A549 (cell line): ENCODE data around the gene KRTAP1-5. TPM values are rescaled to one million over a fixed set of nuclear protein-coding genes. Genes with fewer than 3 reads are reported as not detected.

Source experiments
- ATAC-seq, 2 experiments: fragments of 200-7000 bp in 1 of 2; fragments of >200 bp in 1 of 2; cut with Nextera tagmentation in 1 of 2; cut with Tn5 transposase in 1 of 2; 3 replicates each; pipeline versions ENCODE4 v1.8.0 to v1.9.1; 2018 to 2020; ENCODE audit warnings: mild to moderate bottlenecking in 1 of 2, moderate library complexity in 1 of 2
- CTCF ChIA-PET: fragments of 300-600 bp; sonication (Branson Sonifier 250); formaldehyde crosslinking; extraction: SDS; loops from one replicate; lab custom pipeline; 2021; ENCODE audit warnings: antibody characterized with exemption, inconsistent platforms; lab: Yijun Ruan, JAX
- POLR2A ChIA-PET: fragments of 350-600 bp; formaldehyde crosslinking; extraction: SDS; loops from one replicate; lab custom pipeline; 2021; ENCODE audit warnings: antibody characterized with exemption, inconsistent platforms; lab: Yijun Ruan, JAX
- DNase-seq, 2 experiments: peaks; one replicate each; pipeline versions ENCODE4 v3.0.0 to v3.0.0-alpha.2; 2011 to 2016; ENCODE audit warnings: low read depth in 1 of 2, low spot score in 1 of 2
- FAIRE-seq: peaks from 2 replicates; lab custom pipeline; 2011; peaks lifted over from hg19 to GRCh38; lab: Jason Lieb, UNC
- H3K27ac ChIP-seq, 2 experiments: fragments of >200 bp; sonication (Bioruptor Twin); formaldehyde crosslinking; 3 replicates each; pipeline ENCODE4 v1.5.1; 2016 to 2017
- H3K4me1 ChIP-seq: fragments of >200 bp; sonication (Bioruptor Twin); formaldehyde crosslinking; 3 replicates; pipeline ENCODE4 v1.6.1; 2016
- H3K4me2 ChIP-seq: fragments of >200 bp; sonication (Bioruptor Twin); formaldehyde crosslinking; 3 replicates; pipeline ENCODE4 v1.6.1; 2016
- H3K4me3 ChIP-seq: fragments of >200 bp; sonication (Bioruptor Twin); formaldehyde crosslinking; 3 replicates; pipeline ENCODE4 v1.5.1; 2016
- H3K9me3 ChIP-seq: fragments of >200 bp; sonication (Bioruptor Twin); formaldehyde crosslinking; 3 replicates; pipeline ENCODE4 v1.6.1; 2016
- CBX8 ChIP-seq: fragments of 200-600 bp; sonication (generic); IDR thresholded peaks from 2 replicates; pipeline ENCODE4 v1.6.1; 2016
- E2F6 ChIP-seq: IDR thresholded peaks from 2 replicates; pipeline ENCODE4 v1.6.1; 2012; ENCODE audit warnings: low read depth, borderline replicate concordance
- EHF ChIP-seq: fragments of 250-450 bp; sonication (Bioruptor Pico); IDR thresholded peaks from 2 replicates; pipeline ENCODE4 v1.5.0; 2020; ENCODE audit warnings: mild to moderate bottlenecking
- EP300 ChIP-seq, 2 experiments: fragments of >200 bp; sonication (Bioruptor Twin); formaldehyde crosslinking; IDR thresholded peaks; 2 replicates in 1 of 2; 3 replicates in 1 of 2; pipeline ENCODE4 v1.6.1; 2016 to 2017
- FOSB ChIP-seq: fragments of 250-450 bp; sonication (Bioruptor Pico); IDR thresholded peaks from 2 replicates; pipeline ENCODE4 v1.5.0; 2020; ENCODE audit warnings: mild to moderate bottlenecking, moderate library complexity
- FOSL2 ChIP-seq, 2 experiments: fragments of 450-650 bp in 1 of 2; fragments of >200 bp in 1 of 2; sonication (Bioruptor Twin) in 1 of 2; formaldehyde crosslinking; IDR thresholded peaks; 2 replicates each; pipeline versions ENCODE4 v1.5.0 to v1.6.1; 2016 to 2020; ENCODE audit warnings: mild to moderate bottlenecking in 1 of 2, moderate library complexity in 1 of 2
- GATA3 ChIP-seq: IDR thresholded peaks from 2 replicates; pipeline ENCODE4 v1.6.1; 2012; ENCODE audit warnings: borderline replicate concordance
- HDAC2 ChIP-seq: fragments of 200-600 bp; sonication (generic); IDR thresholded peaks from 2 replicates; pipeline ENCODE4 v1.6.1; 2016
- HOXA7 ChIP-seq: fragments of 250-450 bp; sonication (Bioruptor Pico); IDR thresholded peaks from 2 replicates; pipeline ENCODE4 v1.5.0; 2020; ENCODE audit warnings: mild to moderate bottlenecking, moderate library complexity
- HOXB5 ChIP-seq: fragments of 250-450 bp; sonication (Bioruptor Pico); IDR thresholded peaks from 2 replicates; pipeline ENCODE4 v1.5.0; 2020; ENCODE audit warnings: mild to moderate bottlenecking, moderate library complexity
- JUN ChIP-seq, 2 experiments: fragments of >200 bp; sonication (Bioruptor Twin); formaldehyde crosslinking; IDR thresholded peaks; 2 replicates in 1 of 2; 3 replicates in 1 of 2; pipeline ENCODE4 v1.6.1; 2016 to 2017
- KDM1A ChIP-seq: fragments of 200-600 bp; sonication (generic); IDR thresholded peaks from 2 replicates; pipeline ENCODE4 v1.6.1; 2016; ENCODE audit warnings: low read depth, mild to moderate bottlenecking
- KDM5A ChIP-seq: fragments of 200-600 bp; sonication (generic); IDR thresholded peaks from 2 replicates; pipeline ENCODE4 v1.6.1; 2016; ENCODE audit warnings: antibody characterized with exemption, mild to moderate bottlenecking
- NFE2L2 ChIP-seq: fragments of 150-350 bp; conservative IDR thresholded peaks from 2 replicates; pipeline ENCODE4 v1.6.1; 2014; ENCODE audit warnings: low read length
- NR3C1 ChIP-seq: fragments of >200 bp; sonication (Bioruptor Twin); formaldehyde crosslinking; IDR thresholded peaks from 3 replicates; pipeline ENCODE4 v1.6.1; 2017
- PHF8 ChIP-seq: fragments of 200-600 bp; sonication (generic); IDR thresholded peaks from 2 replicates; pipeline ENCODE4 v1.6.1; 2016; ENCODE audit warnings: low read depth, mild to moderate bottlenecking, antibody characterized with exemption, moderate library complexity, borderline replicate concordance
- RARB ChIP-seq: fragments of 250-450 bp; sonication (Bioruptor Pico); IDR thresholded peaks from 2 replicates; pipeline ENCODE4 v1.8.0; 2021; ENCODE audit warnings: mild to moderate bottlenecking, moderate library complexity
- REST ChIP-seq: fragments of 200-600 bp; sonication (generic); IDR thresholded peaks from 2 replicates; pipeline ENCODE4 v1.6.1; 2016; ENCODE audit warnings: antibody characterized with exemption, mild to moderate bottlenecking, moderate library complexity
- RFX5 ChIP-seq: fragments of 450-650 bp; IDR thresholded peaks from 2 replicates; pipeline ENCODE4 v1.7.1; 2014; ENCODE audit warnings: antibody characterized with exemption, mild to moderate bottlenecking, moderate library complexity
- RNF2 ChIP-seq: fragments of 200-600 bp; sonication (generic); IDR thresholded peaks from 2 replicates; pipeline ENCODE4 v1.6.1; 2016; ENCODE audit warnings: low read depth, mild to moderate bottlenecking, antibody characterized with exemption, moderate library complexity, borderline replicate concordance
- SMC3 ChIP-seq: fragments of >200 bp; sonication (Bioruptor Twin); formaldehyde crosslinking; IDR thresholded peaks from 3 replicates; pipeline ENCODE4 v1.6.1; 2018; ENCODE audit warnings: inconsistent platforms
- TFCP2L1 ChIP-seq: fragments of 250-450 bp; sonication (Bioruptor Pico); IDR thresholded peaks from 2 replicates; pipeline ENCODE4 v1.5.0; 2021; ENCODE audit warnings: mild to moderate bottlenecking
- USF2 ChIP-seq: fragments of 450-650 bp; IDR thresholded peaks from 2 replicates; pipeline ENCODE4 v1.6.1; 2014; ENCODE audit warnings: antibody characterized with exemption
- ZFP36 ChIP-seq: fragments of 450-650 bp; IDR thresholded peaks from 2 replicates; pipeline ENCODE4 v1.6.1; 2014; ENCODE audit warnings: borderline replicate concordance; ENCODE audit not compliant: partially characterized antibody
- ZNF302 ChIP-seq: fragments of 250-450 bp; sonication (Bioruptor Pico); IDR thresholded peaks from 2 replicates; pipeline ENCODE4 v1.9.0; 2021; ENCODE audit warnings: inconsistent platforms, mild to moderate bottlenecking, moderate library complexity
- ZSCAN20 ChIP-seq: fragments of 250-450 bp; sonication (Bioruptor Pico); IDR thresholded peaks from 2 replicates; pipeline ENCODE4 v1.8.0; 2022; ENCODE audit warnings: mild to moderate bottlenecking, moderate library complexity
- WGBS: methylation state at CpG from one replicate; pipeline ENCODE4 v1.1.6; 2017; ENCODE audit errors: missing lambda C conversion rate; 5-methylcytosine and 5-hydroxymethylcytosine counted together
- polyA plus RNA-seq, 4 experiments: library from polyadenylated mRNA; depleted of rRNA in 3 of 4; stranded (reverse); fragments of >200 nt; fragmentation: RNase III in 1 of 4; extraction: RNeasy Plus Mini Kit Qiagen cat#74134 plus additional on column Dnase treatment in 1 of 4; gene quantifications; 2 replicates in 3 of 4; 3 replicates in 1 of 4; pipeline ENCODE4 v1.2.3, GENCODE V29; 2011 to 2017

Gene KRTAP1-5
- polyA plus RNA-seq, 2 of the 4 experiments (the other 2 are of a cell fraction) = not detected

- no peak overlapping the region for H3K27ac ChIP-seq
- FAIRE-seq (no peak), ATAC-seq (no peak; a peak in 1 of 6 replicates), DNase-seq (no peak)
- TF ChIP-seq ZNF302 (CRISPR knock-in tag) = no peak
- no peak for TF ChIP-seq EHF (CRISPR knock-in tag)
- no peak for TF ChIP-seq RFX5
- TF ChIP-seq EP300 (IDR thresholded peaks at IDR 0.05) = no peak
- no peak for TF ChIP-seq RNF2
- TF ChIP-seq TFCP2L1 (CRISPR knock-in tag) = no peak
- no peak for TF ChIP-seq USF2
- TF ChIP-seq ZFP36 = no peak
- no peak for TF ChIP-seq KDM5A
- TF ChIP-seq ZSCAN20 (CRISPR knock-in tag) = no peak
- POLR2A ChIA-PET = no interaction called here
- no peaks in the 10 kb centered on the region for H3K9me3 ChIP-seq
- CTCF ChIA-PET = interaction anchor here (1.3 to 1.9 kb wide), 4 partner anchors 9 to 12 kb away, joined by 4 to 5 read pairs (median 4); no protein-coding TSS in a partner anchor
- H3K4me2 ChIP-seq = no peak overlapping the region
- no peak overlapping the region for H3K4me3 ChIP-seq
- WGBS = 80% methylated on average over 13 of the region's 13 CpGs
- H3K4me1 ChIP-seq = peaks cover 19% of the 10 kb centered on the region; the same call in 1 of the 3 replicates
These were observed 10.3 kb downstream of the KRTAP1-5 start for GRCh38 chr17:41016578-41017215.

- FAIRE-seq (no peak), ATAC-seq (no peak)
- ChIA-PET CTCF (interaction anchor here (0.5 to 1.9 kb wide), 6 partner anchors 8 to 38 kb away, joined by 3 to 5 read pairs (median 4); no protein-coding TSS in a partner anchor), POLR2A (no interaction called here)
- Histone ChIP-seq H3K27ac (no peak overlapping the region), H3K4me3 (no peak overlapping the region)
- TF ChIP-seq RARB (CRISPR knock-in tag) (no peak), E2F6 (no peak), REST (no peak), HOXA7 (CRISPR knock-in tag) (no peak), CBX8 (no peak), GATA3 (no peak), PHF8 (no peak), ZFP36 (no peak), NFE2L2 (no peak), FOSB (no peak), RNF2 (no peak), HDAC2 (no peak), NR3C1 (no peak), TFCP2L1 (CRISPR knock-in tag) (no peak), SMC3 (no peak), FOSL2 (IDR thresholded peaks at IDR 0.05) (no peak), FOSL2 (CRISPR knock-in tag; IDR thresholded peaks at IDR 0.05) (no peak), KDM1A (no peak), JUN (IDR thresholded peaks at IDR 0.05) (no peak), HOXB5 (CRISPR knock-in tag) (no peak)
- TF ChIP-seq, all 56 proteins: peak for 0
- Histone ChIP-seq H3K9me3 (no peaks in the 10 kb centered on the region), H3K4me1 (peaks cover 17% of the 10 kb centered on the region; the same call in 1 of the 3 replicates), H3K4me2 (no peak overlapping the region)
- WGBS = 49% methylated on average over 7 of the region's 7 CpGs
- DNase-seq = no peak
These were observed 11.6 kb downstream of the KRTAP1-5 start for GRCh38 chr17:41015454-41015853.
